ENCODE results near the gene PTRHD1.

- TF ChIP-seq, protein P1, sequence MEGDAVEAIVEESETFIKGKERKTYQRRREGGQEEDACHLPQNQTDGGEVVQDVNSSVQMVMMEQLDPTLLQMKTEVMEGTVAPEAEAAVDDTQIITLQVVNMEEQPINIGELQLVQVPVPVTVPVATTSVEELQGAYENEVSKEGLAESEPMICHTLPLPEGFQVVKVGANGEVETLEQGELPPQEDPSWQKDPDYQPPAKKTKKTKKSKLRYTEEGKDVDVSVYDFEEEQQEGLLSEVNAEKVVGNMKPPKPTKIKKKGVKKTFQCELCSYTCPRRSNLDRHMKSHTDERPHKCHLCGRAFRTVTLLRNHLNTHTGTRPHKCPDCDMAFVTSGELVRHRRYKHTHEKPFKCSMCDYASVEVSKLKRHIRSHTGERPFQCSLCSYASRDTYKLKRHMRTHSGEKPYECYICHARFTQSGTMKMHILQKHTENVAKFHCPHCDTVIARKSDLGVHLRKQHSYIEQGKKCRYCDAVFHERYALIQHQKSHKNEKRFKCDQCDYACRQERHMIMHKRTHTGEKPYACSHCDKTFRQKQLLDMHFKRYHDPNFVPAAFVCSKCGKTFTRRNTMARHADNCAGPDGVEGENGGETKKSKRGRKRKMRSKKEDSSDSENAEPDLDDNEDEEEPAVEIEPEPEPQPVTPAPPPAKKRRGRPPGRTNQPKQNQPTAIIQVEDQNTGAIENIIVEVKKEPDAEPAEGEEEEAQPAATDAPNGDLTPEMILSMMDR (IDR thresholded peaks at IDR 0.05 in 4 of 5, conservative IDR thresholded peaks at IDR 0.05 in 1 of 5): no peak
- TF ChIP-seq POLR2A (IDR thresholded peaks at IDR 0.05): no peak
Observed at GRCh38 chr2:24771764-24772586, 21.2 kb downstream of the PTRHD1 start.
